ENCODE data around the gene FES. TPM values are rescaled to one million over a fixed set of nuclear protein-coding genes. Genes with fewer than 3 reads are reported as not detected.
"Not testable (repeated sequence)": the region's sequence is repeated elsewhere in the genome, so short reads cannot be mapped to it uniquely, and the experiment has no call there.

Gene FES
- total RNA-seq, 1 experiment from 2014 or later: 0.16 TPM

GRCh38 chr15:90901175-90902039 lies 17.1 kb downstream of the FES start:
- H3K9me3 ChIP-seq (replicated peaks): no peaks in the 10 kb centered on the region
- peaks cover 17% of the 10 kb centered on the region for H3K4me1 ChIP-seq (replicated peaks)
- DNase-seq (ENCODE audit: low read depth in 1 of 2, low spot score in 2 of 2): no peak
- H3K27ac ChIP-seq: no peak overlapping the region
- H3K27me3 ChIP-seq (replicated peaks): no peaks in the 10 kb centered on the region
- H3K4me3 ChIP-seq: peak overlapping the region; percentile 67
- peaks cover 12% of the 10 kb centered on the region for H3K36me3 ChIP-seq

- H3K4me3 ChIP-seq: peak overlapping the region; percentile 67
- peaks cover 17% of the 10 kb centered on the region for H3K4me1 ChIP-seq (replicated peaks)
- peaks cover 20% of the 10 kb centered on the region for H3K36me3 ChIP-seq
- peak; percentile 74 to 88 for DNase-seq (ENCODE audit: low read depth in 1 of 2, low spot score in 2 of 2)
- peak overlapping the region; percentile 29; the same call in 1 of the 2 replicates for H3K27ac ChIP-seq
- no peaks in the 10 kb centered on the region for H3K9me3 ChIP-seq (replicated peaks)
- H3K27me3 ChIP-seq (replicated peaks): no peaks in the 10 kb centered on the region
These were observed 17.9 kb downstream of the FES start for GRCh38 chr15:90902040-90902839.

- peak within 1 kb of the TSS; percentile 29; the same call in 1 of the 2 replicates for H3K27ac ChIP-seq
- peaks cover 25% of the 10 kb centered on the region for H3K36me3 ChIP-seq
- H3K9me3 ChIP-seq (replicated peaks): no peaks in the 10 kb centered on the region
- H3K27me3 ChIP-seq (replicated peaks): no peaks in the 10 kb centered on the region
- DNase-seq (ENCODE audit: low read depth in 1 of 2, low spot score in 2 of 2): peak in 1 of 2 experiments; percentile 49
- H3K4me1 ChIP-seq (replicated peaks): peaks cover 17% of the 10 kb centered on the region
- H3K4me3 ChIP-seq: peak within 1 kb of the TSS; percentile 67
These were observed 18.8 kb downstream of the FES start, which contains the start of gene MAN2A2 for GRCh38 chr15:90902840-90903732. Gene MAN2A2 (plus strand): TSS chr15:90903302. CDS start chr15:90904208, 906 bp downstream.

DNA sequence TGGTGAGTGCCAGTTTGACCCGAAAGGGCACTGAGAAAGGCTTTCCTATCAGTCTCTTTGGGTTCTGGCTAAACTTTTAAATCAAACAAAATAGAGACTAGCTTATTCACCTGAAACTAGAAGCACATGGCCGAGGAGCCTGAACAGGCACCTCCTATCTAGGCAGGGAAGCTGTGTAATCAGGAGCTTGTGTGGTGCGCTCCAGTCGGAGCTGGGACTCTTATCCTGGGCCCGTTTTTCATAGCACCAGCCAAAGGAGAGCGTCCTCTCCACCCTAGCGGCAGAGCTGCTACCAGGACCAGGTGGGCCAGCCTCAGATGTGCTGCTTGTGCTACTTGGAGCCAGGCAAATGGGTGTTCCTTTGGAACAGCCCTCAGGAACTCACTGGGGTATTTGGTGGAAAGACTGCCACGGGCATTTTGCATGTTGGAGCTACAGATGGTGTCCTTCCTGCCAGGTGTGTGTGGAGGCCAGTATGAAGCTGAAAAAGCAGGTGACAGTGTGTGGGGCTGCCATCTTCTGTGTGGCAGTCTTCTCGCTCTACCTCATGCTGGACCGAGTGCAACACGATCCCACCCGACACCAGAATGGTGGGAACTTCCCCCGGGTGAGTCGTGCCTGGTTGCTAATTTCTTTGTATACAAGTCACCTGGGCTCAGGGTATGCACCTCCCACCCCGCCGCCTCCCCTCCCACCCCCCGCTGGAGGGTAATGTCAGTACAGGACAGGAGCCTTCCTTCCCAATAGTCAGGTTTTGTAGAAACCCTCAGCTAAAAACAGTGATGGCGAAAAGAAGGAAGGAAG lies 19.6 kb downstream of the FES start:
- Histone ChIP-seq H3K36me3 (peaks cover 25% of the 10 kb centered on the region), H3K9me3 (replicated peaks) (no peaks in the 10 kb centered on the region), H3K27ac (no peak overlapping the region), H3K27me3 (replicated peaks) (no peaks in the 10 kb centered on the region), H3K4me3 (peak overlapping the region; percentile 67), H3K4me1 (replicated peaks) (peaks cover 17% of the 10 kb centered on the region)
- no peak for DNase-seq (ENCODE audit: low read depth in 1 of 2, low spot score in 2 of 2)

GRCh38 chr15:90904746-90905145 lies 20.4 kb downstream of the FES start:
- H3K4me3 ChIP-seq: no peak overlapping the region
- no peaks in the 10 kb centered on the region for H3K27me3 ChIP-seq (replicated peaks)
- H3K36me3 ChIP-seq: peaks cover 28% of the 10 kb centered on the region
- peaks cover 17% of the 10 kb centered on the region for H3K4me1 ChIP-seq (replicated peaks)
- H3K27ac ChIP-seq: no peak overlapping the region
- H3K9me3 ChIP-seq (replicated peaks): no peaks in the 10 kb centered on the region
- no peak for DNase-seq (ENCODE audit: low read depth in 1 of 2, low spot score in 2 of 2)

GRCh38 chr15:90905306-90906180 lies 21.2 kb downstream of the FES start:
- Histone ChIP-seq H3K36me3 (peaks cover 32% of the 10 kb centered on the region), H3K27ac (no peak overlapping the region), H3K4me3 (no peak overlapping the region), H3K4me1 (replicated peaks) (peaks cover 17% of the 10 kb centered on the region), H3K27me3 (replicated peaks) (no peaks in the 10 kb centered on the region), H3K9me3 (replicated peaks) (no peaks in the 10 kb centered on the region)
- peak in 1 of 2 experiments; percentile 44 for DNase-seq (ENCODE audit: low read depth in 1 of 2, low spot score in 2 of 2)

GRCh38 chr15:90906181-90906849 lies 22.0 kb downstream of the FES start:
- Histone ChIP-seq H3K27ac (no peak overlapping the region), H3K4me1 (replicated peaks) (peaks cover 17% of the 10 kb centered on the region), H3K27me3 (replicated peaks) (no peaks in the 10 kb centered on the region), H3K36me3 (peaks cover 40% of the 10 kb centered on the region), H3K9me3 (replicated peaks) (no peaks in the 10 kb centered on the region), H3K4me3 (no peak overlapping the region)
- no peak for DNase-seq (ENCODE audit: low read depth in 1 of 2, low spot score in 2 of 2)

GRCh38 chr15:90907051-90907660 lies 22.9 kb downstream of the FES start:
- Histone ChIP-seq H3K4me3 (no peak overlapping the region), H3K4me1 (replicated peaks) (peaks cover 10% of the 10 kb centered on the region), H3K27ac (no peak overlapping the region), H3K36me3 (peaks cover 46% of the 10 kb centered on the region), H3K9me3 (replicated peaks) (no peaks in the 10 kb centered on the region), H3K27me3 (replicated peaks) (no peaks in the 10 kb centered on the region)
- DNase-seq (ENCODE audit: low read depth in 1 of 2, low spot score in 2 of 2): peak in 1 of 2 experiments; percentile 45

GRCh38 chr15:90907838-90908507 lies 23.7 kb downstream of the FES start:
- Histone ChIP-seq H3K27me3 (replicated peaks) (no peaks in the 10 kb centered on the region), H3K36me3 (peaks cover 52% of the 10 kb centered on the region), H3K4me1 (replicated peaks) (peaks cover 7% of the 10 kb centered on the region; the same call in 1 of the 2 replicates), H3K27ac (no peak overlapping the region), H3K4me3 (no peak overlapping the region), H3K9me3 (replicated peaks) (no peaks in the 10 kb centered on the region)
- no peak for DNase-seq (ENCODE audit: low read depth in 1 of 2, low spot score in 2 of 2)

- not testable (repeated sequence) for H3K4me3 ChIP-seq; H3K4me1 ChIP-seq (replicated peaks); DNase-seq (ENCODE audit: low read depth in 1 of 2, low spot score in 2 of 2); H3K27me3 ChIP-seq (replicated peaks); H3K9me3 ChIP-seq (replicated peaks); H3K27ac ChIP-seq
- H3K36me3 ChIP-seq: peaks cover 61% of the 10 kb centered on the region
These were observed 25.1 kb downstream of the FES start for GRCh38 chr15:90909449-90909848.

DNA sequence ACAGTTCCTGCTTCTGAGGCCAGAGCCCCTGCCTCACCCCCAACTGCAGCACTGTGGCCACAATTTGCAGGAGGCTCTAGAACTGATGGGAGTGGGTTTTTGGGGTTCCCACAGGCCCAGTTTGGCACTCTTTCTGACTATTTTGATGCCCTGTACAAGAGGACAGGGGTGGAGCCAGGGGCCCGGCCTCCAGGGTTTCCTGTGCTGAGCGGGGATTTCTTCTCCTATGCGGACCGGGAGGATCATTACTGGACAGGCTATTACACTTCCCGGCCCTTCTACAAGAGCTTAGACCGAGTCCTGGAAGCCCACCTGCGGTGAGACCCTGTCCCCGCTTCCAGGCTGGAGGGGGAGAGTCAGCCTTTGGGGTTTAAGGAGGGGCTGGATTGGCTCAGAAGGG lies 25.7 kb downstream of the FES start:
- H3K27ac ChIP-seq: no peak overlapping the region
- H3K27me3 ChIP-seq (replicated peaks): no peaks in the 10 kb centered on the region
- no peak for DNase-seq (ENCODE audit: low read depth in 1 of 2, low spot score in 2 of 2)
- H3K4me1 ChIP-seq (replicated peaks): no peaks in the 10 kb centered on the region
- no peak overlapping the region for H3K4me3 ChIP-seq
- no peaks in the 10 kb centered on the region for H3K9me3 ChIP-seq (replicated peaks)
- H3K36me3 ChIP-seq: peaks cover 61% of the 10 kb centered on the region
